ENCODE measurements around the gene EIF3F.

EIF3F gene

GRCh38 chr11:8040921-8041285 is 53.8 kb downstream of the EIF3F start:
- no peak for DNase-seq (ENCODE audit: low read depth in 2 of 2)
- H3K4me3 ChIP-seq (replicated peaks in 1 of 2; ENCODE audit: low read depth in 2 of 2, low read length in 2 of 2) = no peak overlapping the region
- TF ChIP-seq, protein P1, sequence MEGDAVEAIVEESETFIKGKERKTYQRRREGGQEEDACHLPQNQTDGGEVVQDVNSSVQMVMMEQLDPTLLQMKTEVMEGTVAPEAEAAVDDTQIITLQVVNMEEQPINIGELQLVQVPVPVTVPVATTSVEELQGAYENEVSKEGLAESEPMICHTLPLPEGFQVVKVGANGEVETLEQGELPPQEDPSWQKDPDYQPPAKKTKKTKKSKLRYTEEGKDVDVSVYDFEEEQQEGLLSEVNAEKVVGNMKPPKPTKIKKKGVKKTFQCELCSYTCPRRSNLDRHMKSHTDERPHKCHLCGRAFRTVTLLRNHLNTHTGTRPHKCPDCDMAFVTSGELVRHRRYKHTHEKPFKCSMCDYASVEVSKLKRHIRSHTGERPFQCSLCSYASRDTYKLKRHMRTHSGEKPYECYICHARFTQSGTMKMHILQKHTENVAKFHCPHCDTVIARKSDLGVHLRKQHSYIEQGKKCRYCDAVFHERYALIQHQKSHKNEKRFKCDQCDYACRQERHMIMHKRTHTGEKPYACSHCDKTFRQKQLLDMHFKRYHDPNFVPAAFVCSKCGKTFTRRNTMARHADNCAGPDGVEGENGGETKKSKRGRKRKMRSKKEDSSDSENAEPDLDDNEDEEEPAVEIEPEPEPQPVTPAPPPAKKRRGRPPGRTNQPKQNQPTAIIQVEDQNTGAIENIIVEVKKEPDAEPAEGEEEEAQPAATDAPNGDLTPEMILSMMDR (IDR thresholded peaks at IDR 0.05; ENCODE audit: low read depth, low read length) = no peak

DNA sequence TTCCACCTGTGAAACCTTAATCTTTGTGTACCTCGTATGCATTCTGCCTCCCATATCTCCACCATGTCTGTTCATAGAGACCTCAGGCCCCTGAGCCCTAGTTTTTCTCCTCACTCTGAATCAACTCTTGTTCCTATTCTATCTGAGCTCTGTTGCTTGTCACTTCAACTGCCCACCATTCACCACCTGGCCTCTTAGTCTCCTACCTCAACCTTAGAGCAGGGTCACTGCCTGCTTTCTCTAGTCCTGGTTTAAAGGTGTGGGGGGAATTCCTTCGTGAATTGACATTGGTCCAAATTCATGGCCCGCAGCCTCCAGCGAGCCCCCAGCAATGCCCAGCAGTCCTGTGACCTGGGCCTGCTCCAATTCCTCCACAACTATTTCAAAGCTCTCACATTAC is 54.4 kb downstream of the EIF3F start:
- no peak overlapping the region for H3K4me3 ChIP-seq (replicated peaks in 1 of 2; ENCODE audit: low read depth in 2 of 2, low read length in 2 of 2)
- no peak for DNase-seq (ENCODE audit: low read depth in 2 of 2)
- TF ChIP-seq, protein P1 (IDR thresholded peaks at IDR 0.05; ENCODE audit: low read depth, low read length) = no peak

DNA sequence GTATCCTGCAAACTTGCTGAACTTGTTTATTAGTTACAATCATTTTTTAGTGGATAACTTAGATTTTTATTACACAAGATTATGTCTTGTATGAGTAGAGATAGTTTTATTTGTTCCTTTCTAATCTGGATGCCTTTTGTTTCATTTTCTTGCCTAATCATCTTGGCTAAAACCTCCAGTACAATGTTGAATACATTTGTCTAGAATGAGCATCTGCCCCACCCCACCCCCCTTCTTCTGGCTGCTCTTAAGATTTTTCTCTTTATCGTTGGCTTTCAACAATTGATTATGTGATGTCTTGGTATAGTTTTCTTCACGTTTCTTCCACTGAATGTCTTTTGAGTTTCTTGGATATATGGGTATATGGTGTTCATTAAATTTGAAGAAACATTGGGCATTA is 56.6 kb downstream of the EIF3F start:
- no peak for DNase-seq (ENCODE audit: low read depth in 2 of 2)
- TF ChIP-seq, protein P1 (IDR thresholded peaks at IDR 0.05; ENCODE audit: low read depth, low read length) = no peak
- no peak overlapping the region for H3K4me3 ChIP-seq (replicated peaks in 1 of 2; ENCODE audit: low read depth in 2 of 2, low read length in 2 of 2)

GRCh38 chr11:8045839-8046238 is 58.7 kb downstream of the EIF3F start:
- TF ChIP-seq, protein P1 (IDR thresholded peaks at IDR 0.05; ENCODE audit: low read depth, low read length) = no peak
- DNase-seq (ENCODE audit: low read depth in 2 of 2) = no peak
- no peak overlapping the region for H3K4me3 ChIP-seq (replicated peaks in 1 of 2; ENCODE audit: low read depth in 2 of 2, low read length in 2 of 2)

GRCh38 chr11:8047382-8047781 is 60.2 kb downstream of the EIF3F start:
- TF ChIP-seq, protein P1 (IDR thresholded peaks at IDR 0.05; ENCODE audit: low read depth, low read length) = no peak
- no peak for DNase-seq (ENCODE audit: low read depth in 2 of 2)
- no peak overlapping the region for H3K4me3 ChIP-seq (replicated peaks in 1 of 2; ENCODE audit: low read depth in 2 of 2, low read length in 2 of 2)

DNA sequence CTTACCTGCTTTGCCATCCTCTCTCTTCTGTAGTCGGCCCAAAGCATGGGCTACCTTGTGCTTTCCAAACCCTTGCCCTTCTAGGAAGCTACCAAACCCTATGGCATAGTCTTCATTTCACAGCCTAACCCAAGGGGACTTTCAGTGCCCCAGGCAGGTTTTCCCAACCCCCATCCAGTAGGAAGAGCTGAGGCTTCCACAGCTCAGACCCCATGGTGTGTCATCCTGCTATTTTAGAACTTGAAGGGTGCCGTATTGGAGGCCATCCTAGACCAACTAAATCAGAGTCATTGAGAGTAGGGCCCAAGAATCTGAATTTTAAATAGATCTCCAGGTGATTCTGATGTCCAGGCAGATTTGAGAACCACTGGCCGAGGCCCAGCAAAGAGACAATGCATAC is 61.9 kb downstream of the EIF3F start:
- no peak overlapping the region for H3K4me3 ChIP-seq (replicated peaks in 1 of 2; ENCODE audit: low read depth in 2 of 2, low read length in 2 of 2)
- DNase-seq (ENCODE audit: low read depth in 2 of 2) = no peak
- TF ChIP-seq, protein P1 (IDR thresholded peaks at IDR 0.05; ENCODE audit: low read depth, low read length) = no peak
